Neural progenitor cell (in vitro differentiated cells): ENCODE data around the gene PLEKHJ1. TPM values are rescaled to one million over a fixed set of nuclear protein-coding genes. Genes with fewer than 3 reads are reported as not detected.

Experiments used
- DNase-seq: peaks from one replicate; pipeline ENCODE4 v3.0.0-alpha.2; 2016; ENCODE audit warnings: low spot score
- H2AFZ ChIP-seq: fragments of 200-600 bp; sonication (generic); replicated peaks from 2 replicates; pipeline ENCODE4 v1.6.1; 2016; ENCODE audit warnings: antibody characterized with exemption
- H3F3A ChIP-seq: fragments of 200-600 bp; sonication (generic); 2 replicates; pipeline ENCODE4 v1.6.1; 2016; ENCODE audit warnings: antibody characterized with exemption, low read depth
- H3K27ac ChIP-seq: fragments of 200-600 bp; sonication (generic); 2 replicates; pipeline ENCODE4 v1.5.1; 2016; ENCODE audit warnings: mild to moderate bottlenecking
- H3K27me3 ChIP-seq: fragments of 200-600 bp; sonication (generic); 2 replicates; pipeline ENCODE4 v1.6.1; 2016; ENCODE audit warnings: mild to moderate bottlenecking, moderate library complexity
- H3K36me3 ChIP-seq: fragments of 200-600 bp; sonication (generic); 2 replicates; pipeline ENCODE4 v1.5.1; 2016
- H3K4me1 ChIP-seq: fragments of 200-600 bp; sonication (generic); 2 replicates; pipeline ENCODE4 v1.6.1; 2016; ENCODE audit warnings: mixed run types
- H3K4me2 ChIP-seq: fragments of 200-600 bp; sonication (generic); 2 replicates; pipeline ENCODE4 v1.6.1; 2016
- H3K4me3 ChIP-seq: fragments of 200-600 bp; sonication (generic); 2 replicates; pipeline ENCODE4 v1.5.1; 2016
- H3K79me2 ChIP-seq: fragments of 200-600 bp; sonication (generic); 2 replicates; pipeline ENCODE4 v1.6.1; 2016; ENCODE audit warnings: low read depth
- H3K9ac ChIP-seq: fragments of 200-600 bp; sonication (generic); 2 replicates; pipeline ENCODE4 v1.6.1; 2016
- H3K9me3 ChIP-seq: fragments of 200-600 bp; sonication (generic); 2 replicates; pipeline ENCODE4 v1.5.1; 2016; ENCODE audit warnings: low read depth
- H4K20me1 ChIP-seq: fragments of 200-600 bp; sonication (generic); 2 replicates; pipeline ENCODE4 v1.6.1; 2016; ENCODE audit warnings: low read depth
- H3K27ac Mint-ChIP-seq: 3 replicates; pipeline ENCODE4 v1.8.0; 2021; ENCODE audit warnings: mixed read lengths
- H3K27me3 Mint-ChIP-seq: 2 replicates; pipeline ENCODE4 v1.8.0; 2022; ENCODE audit warnings: low read depth, mild to moderate bottlenecking, inconsistent platforms, moderate library complexity, mixed read lengths; ENCODE audit not compliant: insufficient read depth
- H3K36me3 Mint-ChIP-seq: 3 replicates; pipeline ENCODE4 v1.8.0; 2021; ENCODE audit warnings: mixed read lengths
- H3K4me1 Mint-ChIP-seq: 3 replicates; pipeline ENCODE4 v1.8.0; 2021; ENCODE audit warnings: mixed read lengths
- H3K4me3 Mint-ChIP-seq: 3 replicates; pipeline ENCODE4 v1.8.0; 2021; ENCODE audit warnings: mild to moderate bottlenecking, moderate library complexity, mixed read lengths
- H3K9me3 Mint-ChIP-seq: 3 replicates; pipeline ENCODE4 v1.8.0; 2020; ENCODE audit warnings: mixed read lengths
- EZH2 ChIP-seq: fragments of 200-600 bp; sonication (generic); IDR thresholded peaks from 2 replicates; pipeline ENCODE4 v1.6.1; 2017; ENCODE audit warnings: antibody characterized with exemption, mild to moderate bottlenecking, moderate library complexity
- EZH2phosphoT487 ChIP-seq: fragments of 200-600 bp; sonication (generic); IDR thresholded peaks from 2 replicates; pipeline ENCODE4 v1.6.1; 2017; ENCODE audit warnings: antibody characterized with exemption
- total RNA-seq: library from RNA; depleted of rRNA; stranded (reverse); fragments of >200 nt; gene quantifications from 2 replicates; pipeline ENCODE4 v1.2.3, GENCODE V29; 2015; ENCODE audit warnings: low replicate concordance
- TF ChIP-seq, protein P1 (sequence below): fragments of 200-600 bp; sonication (generic); IDR thresholded peaks from 2 replicates; pipeline ENCODE4 v1.5.1; 2017; ENCODE audit warnings: antibody characterized with exemption, mild to moderate bottlenecking

PLEKHJ1 gene
- total RNA-seq, 1 donor from 2014 or later = 77.6 TPM

DNA sequence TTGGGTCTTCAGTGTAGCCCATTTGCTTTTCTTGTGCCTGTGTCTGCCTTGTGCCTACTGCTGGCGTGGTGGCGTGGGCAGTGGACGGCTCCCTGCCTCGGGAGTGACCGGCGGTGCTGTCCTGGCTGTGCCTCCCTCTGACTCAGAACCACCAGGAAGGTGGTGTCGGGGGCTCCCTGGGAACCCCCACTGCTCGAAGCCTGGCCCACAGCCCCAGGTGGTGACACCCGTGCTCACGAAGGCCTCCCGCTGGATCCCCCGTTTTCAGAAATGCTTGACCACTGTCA is 7.9 kb upstream of the PLEKHJ1 start:
- H3K4me3 Mint-ChIP-seq = no peak overlapping the region
- H4K20me1 ChIP-seq = peaks cover 93% of the 10 kb centered on the region
- H3K9ac ChIP-seq = no peak overlapping the region
- no peaks in the 10 kb centered on the region for H3K27me3 ChIP-seq
- H3K4me3 ChIP-seq = no peak overlapping the region
- no peak overlapping the region for H3K27ac ChIP-seq
- DNase-seq = no peak
- H3K9me3 ChIP-seq = no peaks in the 10 kb centered on the region
- H3F3A ChIP-seq = peaks cover 7% of the 10 kb centered on the region
- H3K4me1 Mint-ChIP-seq = peaks cover 30% of the 10 kb centered on the region
- TF ChIP-seq EZH2 = no peak
- no peak for TF ChIP-seq EZH2phosphoT487
- TF ChIP-seq, protein P1, sequence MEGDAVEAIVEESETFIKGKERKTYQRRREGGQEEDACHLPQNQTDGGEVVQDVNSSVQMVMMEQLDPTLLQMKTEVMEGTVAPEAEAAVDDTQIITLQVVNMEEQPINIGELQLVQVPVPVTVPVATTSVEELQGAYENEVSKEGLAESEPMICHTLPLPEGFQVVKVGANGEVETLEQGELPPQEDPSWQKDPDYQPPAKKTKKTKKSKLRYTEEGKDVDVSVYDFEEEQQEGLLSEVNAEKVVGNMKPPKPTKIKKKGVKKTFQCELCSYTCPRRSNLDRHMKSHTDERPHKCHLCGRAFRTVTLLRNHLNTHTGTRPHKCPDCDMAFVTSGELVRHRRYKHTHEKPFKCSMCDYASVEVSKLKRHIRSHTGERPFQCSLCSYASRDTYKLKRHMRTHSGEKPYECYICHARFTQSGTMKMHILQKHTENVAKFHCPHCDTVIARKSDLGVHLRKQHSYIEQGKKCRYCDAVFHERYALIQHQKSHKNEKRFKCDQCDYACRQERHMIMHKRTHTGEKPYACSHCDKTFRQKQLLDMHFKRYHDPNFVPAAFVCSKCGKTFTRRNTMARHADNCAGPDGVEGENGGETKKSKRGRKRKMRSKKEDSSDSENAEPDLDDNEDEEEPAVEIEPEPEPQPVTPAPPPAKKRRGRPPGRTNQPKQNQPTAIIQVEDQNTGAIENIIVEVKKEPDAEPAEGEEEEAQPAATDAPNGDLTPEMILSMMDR = no peak
- H3K4me2 ChIP-seq = no peak overlapping the region
- no peaks in the 10 kb centered on the region for H3K36me3 Mint-ChIP-seq
- H2AFZ ChIP-seq = no peak overlapping the region
- no peak overlapping the region for H3K27ac Mint-ChIP-seq
- H3K27me3 Mint-ChIP-seq = peaks cover 5% of the 10 kb centered on the region
- H3K36me3 ChIP-seq = no peaks in the 10 kb centered on the region
- H3K4me1 ChIP-seq = peaks cover 20% of the 10 kb centered on the region
- H3K79me2 ChIP-seq = peaks cover 53% of the 10 kb centered on the region
- no peaks in the 10 kb centered on the region for H3K9me3 Mint-ChIP-seq

DNA sequence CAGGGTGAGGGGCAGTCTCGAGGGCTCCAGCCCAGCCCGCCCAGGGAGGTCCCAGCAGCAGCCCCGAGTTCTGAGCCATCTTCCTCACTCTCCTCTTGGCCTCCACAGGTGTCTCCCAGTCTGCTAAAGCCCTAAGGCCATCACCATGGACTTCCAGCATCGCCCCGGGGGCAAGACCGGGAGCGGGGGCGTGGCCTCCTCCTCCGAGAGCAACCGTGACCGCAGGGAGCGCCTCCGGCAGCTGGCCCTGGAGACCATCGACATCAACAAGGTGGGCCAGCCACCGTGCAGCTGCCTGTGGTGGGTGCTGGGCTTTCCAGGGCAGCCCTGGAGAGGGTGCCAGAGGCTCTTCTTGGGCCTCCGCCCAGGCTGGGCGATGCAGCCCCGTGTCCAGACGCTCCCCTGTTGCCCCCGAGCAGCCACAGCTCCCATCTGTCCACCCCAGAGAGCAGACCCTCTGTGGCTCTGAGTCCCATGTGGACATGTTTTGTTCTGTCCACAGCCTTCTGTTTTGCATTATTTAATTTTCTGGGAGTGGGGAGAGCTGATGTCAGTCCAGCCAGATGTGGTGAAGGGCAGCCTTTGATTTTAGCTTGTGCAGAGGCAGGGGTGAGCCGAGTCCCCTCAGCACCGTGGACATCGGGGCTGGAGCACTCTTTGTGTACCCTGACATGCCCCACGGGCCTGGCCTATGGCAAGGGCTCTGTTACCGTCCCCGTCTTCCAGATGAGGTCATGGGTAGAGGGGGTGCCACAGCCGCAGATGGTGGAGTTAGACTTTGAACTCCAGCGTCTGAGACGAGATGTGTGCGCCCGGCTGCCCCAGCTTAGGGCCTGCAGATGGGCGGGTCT is 7.4 kb upstream of the PLEKHJ1 start:
- H3K36me3 ChIP-seq = no peaks in the 10 kb centered on the region
- no peak overlapping the region for H3K27ac ChIP-seq
- no peak overlapping the region for H3K4me3 ChIP-seq
- H3K9ac ChIP-seq = no peak overlapping the region
- Mint-ChIP-seq H3K9me3 (no peaks in the 10 kb centered on the region), H3K36me3 (peaks cover 2% of the 10 kb centered on the region), H3K4me3 (no peak overlapping the region), H3K27me3 (peaks cover 3% of the 10 kb centered on the region), H3K4me1 (peaks cover 35% of the 10 kb centered on the region), H3K27ac (no peak overlapping the region)
- no peak overlapping the region for H2AFZ ChIP-seq
- no peak overlapping the region for H3K4me2 ChIP-seq
- peaks cover 26% of the 10 kb centered on the region for H3K4me1 ChIP-seq
- TF ChIP-seq, protein P1 = no peak
- TF ChIP-seq EZH2phosphoT487 = no peak
- no peak for TF ChIP-seq EZH2
- peaks cover 59% of the 10 kb centered on the region for H3K79me2 ChIP-seq
- H3K9me3 ChIP-seq = no peaks in the 10 kb centered on the region
- H3K27me3 ChIP-seq = no peaks in the 10 kb centered on the region
- H4K20me1 ChIP-seq = peaks cover 96% of the 10 kb centered on the region
- no peak for DNase-seq
- H3F3A ChIP-seq = peaks cover 13% of the 10 kb centered on the region

DNA sequence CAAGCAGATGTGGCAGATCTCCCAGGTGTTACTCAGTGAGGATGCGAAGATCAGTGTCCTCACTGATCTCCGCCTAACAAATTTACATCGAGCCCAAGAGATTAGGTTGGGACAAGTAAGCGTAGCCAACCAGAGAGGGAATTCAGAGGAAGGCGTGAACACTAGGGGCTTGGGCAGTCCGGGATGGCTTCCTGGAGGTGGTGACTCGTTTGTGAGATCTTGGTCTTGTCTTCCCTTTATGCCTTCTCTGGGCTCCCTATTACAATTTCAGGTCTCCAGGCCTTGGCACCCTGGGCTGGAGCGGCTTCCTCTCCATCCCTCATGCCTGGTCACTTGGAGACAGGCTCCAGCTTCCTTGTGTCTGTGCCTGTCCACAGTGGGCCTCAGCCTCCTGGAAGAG is 6.7 kb upstream of the PLEKHJ1 start:
- Histone ChIP-seq H3K27me3 (no peaks in the 10 kb centered on the region), H3F3A (peaks cover 19% of the 10 kb centered on the region), H3K4me3 (no peak overlapping the region), H4K20me1 (peaks cover 98% of the 10 kb centered on the region), H3K4me2 (no peak overlapping the region), H3K4me1 (peaks cover 32% of the 10 kb centered on the region), H3K79me2 (peaks cover 66% of the 10 kb centered on the region), H2AFZ (no peak overlapping the region), H3K9me3 (no peaks in the 10 kb centered on the region), H3K9ac (no peak overlapping the region), H3K36me3 (no peaks in the 10 kb centered on the region), H3K27ac (no peak overlapping the region)
- Mint-ChIP-seq H3K9me3 (no peaks in the 10 kb centered on the region), H3K27me3 (peaks cover 2% of the 10 kb centered on the region), H3K4me3 (peak overlapping the region; percentile 6), H3K36me3 (peaks cover 6% of the 10 kb centered on the region), H3K27ac (no peak overlapping the region), H3K4me1 (peaks cover 42% of the 10 kb centered on the region)
- no peak for DNase-seq
- TF ChIP-seq EZH2 (no peak), EZH2phosphoT487 (no peak)
- TF ChIP-seq, protein P1 = no peak
